NCI-H2107 treated with DMSO at 0.1 percent for 48 hours (cell line): ENCODE data around the gene RBM24.
"Not testable (repeated sequence)": the region's sequence is repeated elsewhere in the genome, so short reads cannot be mapped to it uniquely, and the experiment has no call there.

Experiments used
- DNase-seq: peaks from one replicate; lab custom pipeline; 2025; ENCODE audit not compliant: unreplicated experiment; lab: John Stamatoyannopoulos, UW

RBM24 gene

DNA sequence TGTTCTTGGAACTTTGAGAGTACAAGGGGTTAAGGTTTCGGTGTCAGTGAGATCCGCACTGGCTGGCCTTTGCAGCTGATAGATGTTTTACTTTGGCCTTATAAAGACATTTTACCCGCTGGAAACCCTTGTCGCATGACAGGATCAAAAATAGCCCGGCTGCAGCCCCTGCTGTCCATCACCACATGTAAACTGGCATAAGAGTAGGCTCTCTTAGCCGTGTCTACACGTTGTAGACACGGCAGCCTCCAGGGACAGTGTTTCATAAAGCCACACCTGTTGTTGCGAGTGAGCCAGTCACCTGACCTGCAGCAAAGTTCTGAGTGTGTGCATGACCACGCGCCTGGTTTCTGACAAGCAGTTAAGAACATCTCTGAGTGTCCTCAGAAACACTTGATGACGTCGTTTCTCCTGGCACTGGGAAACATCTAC is 8.5 kb downstream of the RBM24 start:
- no peak for DNase-seq

DNA sequence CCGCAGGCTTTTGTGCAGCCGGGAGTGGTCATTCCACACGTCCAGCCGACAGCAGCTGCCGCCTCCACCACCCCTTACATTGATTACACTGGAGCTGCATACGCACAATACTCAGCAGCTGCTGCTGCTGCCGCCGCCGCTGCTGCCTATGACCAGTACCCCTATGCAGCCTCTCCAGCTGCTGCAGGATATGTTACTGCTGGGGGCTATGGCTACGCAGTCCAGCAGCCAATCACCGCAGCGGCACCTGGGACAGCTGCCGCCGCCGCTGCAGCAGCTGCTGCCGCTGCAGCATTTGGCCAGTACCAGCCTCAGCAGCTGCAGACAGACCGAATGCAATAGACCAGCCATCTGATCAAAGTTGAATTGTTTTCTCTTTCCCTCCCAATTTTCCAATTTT is 10.6 kb downstream of the RBM24 start:
- DNase-seq = no peak

DNA sequence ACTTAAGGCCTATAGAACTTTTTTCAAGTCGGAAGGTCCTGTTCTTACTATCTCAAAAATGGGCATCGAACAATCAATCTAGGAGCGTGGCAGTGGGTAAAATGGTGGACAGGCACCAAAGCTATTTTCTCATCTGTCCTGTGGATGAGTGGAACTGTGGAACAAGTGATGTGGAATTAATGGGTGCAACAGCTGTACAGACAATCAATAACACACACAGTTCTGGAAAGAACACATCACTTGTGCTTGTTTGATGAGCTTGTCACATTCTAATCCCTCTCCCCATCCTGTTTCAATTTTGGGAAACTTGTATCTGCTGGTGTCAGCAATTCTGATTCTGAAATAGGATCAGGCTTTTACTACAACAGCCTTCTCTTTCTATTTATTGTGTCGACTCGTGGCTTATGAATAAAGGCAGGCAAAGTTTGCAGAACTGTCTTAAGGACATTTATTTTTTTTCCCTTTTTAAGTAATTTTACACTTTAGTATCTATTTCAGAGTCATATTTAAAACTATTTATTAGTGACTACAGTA is 11.5 kb downstream of the RBM24 start:
- no peak for DNase-seq

DNA sequence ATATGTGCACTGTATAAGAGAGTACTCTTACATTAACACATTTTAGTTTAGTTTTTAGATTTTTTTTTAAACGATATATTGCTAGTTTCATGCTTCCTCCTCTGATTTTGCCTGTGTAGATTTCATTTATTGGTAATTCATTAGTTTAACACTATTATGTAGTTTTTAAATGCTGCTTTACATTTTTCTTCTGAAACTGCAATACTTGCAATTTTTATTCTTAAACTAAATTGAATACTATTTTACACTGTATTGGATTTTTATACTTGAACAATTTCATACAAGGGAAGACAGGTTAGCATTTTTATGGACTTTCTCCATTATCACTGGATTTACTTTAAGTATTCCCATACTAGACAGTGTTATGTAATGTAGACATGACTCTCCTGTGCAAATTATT is 12.2 kb downstream of the RBM24 start:
- no peak for DNase-seq

DNA sequence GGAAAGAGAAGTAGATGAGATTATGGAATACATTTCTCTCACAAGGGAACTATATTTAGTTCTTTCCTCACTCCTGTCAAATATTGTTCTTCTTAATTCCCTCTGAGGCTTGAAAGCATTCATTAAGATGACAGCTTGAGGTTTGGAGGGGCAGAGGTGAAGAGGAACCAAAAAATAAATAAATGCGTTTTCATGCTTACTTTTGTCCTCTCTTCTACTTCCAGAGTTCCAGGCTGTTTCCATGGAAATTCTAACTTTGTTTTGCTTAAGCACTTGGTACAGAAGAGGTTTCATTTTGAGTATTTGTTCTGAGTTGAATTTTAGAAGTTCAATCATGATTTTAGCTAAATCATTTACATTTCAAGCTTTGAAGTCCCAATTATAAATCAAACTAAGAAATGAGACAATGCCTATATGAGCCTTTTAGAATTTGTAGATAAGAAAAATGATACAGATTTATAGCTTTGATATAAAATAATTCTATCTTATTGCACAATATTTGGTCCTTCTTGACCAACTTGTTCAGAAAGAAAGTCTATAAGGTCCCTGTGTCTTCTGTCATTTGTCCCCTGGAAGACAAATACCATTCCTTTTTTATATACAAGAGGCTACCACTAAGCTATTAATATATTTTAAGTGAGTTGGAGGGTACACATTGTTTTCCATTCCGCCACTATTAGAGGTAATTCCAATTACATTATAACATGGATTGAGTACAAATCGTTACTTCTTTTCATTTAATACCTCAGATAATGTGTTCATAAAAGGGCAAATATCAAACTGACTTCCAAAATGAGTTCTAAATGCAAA is 16.3 kb downstream of the RBM24 start:
- DNase-seq = no peak

DNA sequence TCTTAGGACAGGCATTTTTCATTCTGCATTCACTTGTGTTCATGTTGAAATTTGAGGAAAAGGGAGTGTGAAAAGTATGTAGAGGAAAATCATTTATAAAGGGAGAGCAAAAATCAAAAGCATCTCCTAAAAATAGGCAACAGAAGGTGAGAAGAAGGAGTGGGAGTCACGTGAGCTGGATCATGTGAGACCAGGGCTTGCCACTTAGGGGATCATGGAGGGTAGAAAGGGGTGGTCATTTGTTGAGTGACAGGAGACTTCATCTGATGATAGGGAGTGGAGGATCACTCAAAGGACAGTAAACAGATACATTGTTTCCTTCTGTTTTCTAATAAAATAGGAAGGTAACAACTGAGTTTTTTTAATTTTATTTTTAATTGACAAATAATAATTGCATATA is 17.1 kb downstream of the RBM24 start:
- no peak for DNase-seq

DNA sequence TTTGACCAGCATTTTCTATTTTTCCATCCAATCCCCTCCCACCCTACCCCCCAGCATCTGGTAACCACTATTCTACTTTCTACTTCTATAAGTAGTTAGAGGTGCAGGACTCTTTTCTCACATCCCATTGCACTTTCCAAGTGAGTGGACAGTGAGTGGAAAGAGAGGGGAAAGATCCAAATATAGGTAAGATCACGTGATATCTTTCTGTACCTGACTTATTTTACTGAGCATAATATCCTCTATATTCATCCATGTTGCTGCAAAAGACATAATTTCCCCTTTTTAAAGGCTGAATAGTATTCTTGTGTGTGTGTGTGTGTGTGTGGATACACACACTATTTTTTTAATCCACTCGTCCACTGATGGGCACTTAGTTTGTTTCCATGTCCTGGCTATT is 18.1 kb downstream of the RBM24 start:
- no peak for DNase-seq

DNA sequence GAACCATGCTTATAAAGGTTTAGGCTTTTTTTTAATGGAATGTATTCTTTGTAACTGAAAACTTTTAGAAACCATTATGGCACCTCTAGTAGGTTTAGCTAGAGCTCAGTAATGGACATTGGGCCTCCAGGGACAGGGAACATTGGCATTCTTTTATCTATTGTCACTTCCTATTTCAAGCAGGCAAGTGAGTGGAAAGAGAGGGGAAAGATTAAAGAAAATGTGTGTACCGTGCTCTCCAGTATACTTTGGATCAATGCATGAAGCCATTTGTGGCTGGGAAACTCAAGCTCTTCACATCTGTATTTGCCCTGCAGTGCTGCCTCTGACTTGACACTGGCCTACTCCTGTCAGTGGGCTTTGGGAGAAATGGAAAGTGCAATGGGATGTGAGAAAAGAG is 18.6 kb downstream of the RBM24 start:
- no peak for DNase-seq

DNA sequence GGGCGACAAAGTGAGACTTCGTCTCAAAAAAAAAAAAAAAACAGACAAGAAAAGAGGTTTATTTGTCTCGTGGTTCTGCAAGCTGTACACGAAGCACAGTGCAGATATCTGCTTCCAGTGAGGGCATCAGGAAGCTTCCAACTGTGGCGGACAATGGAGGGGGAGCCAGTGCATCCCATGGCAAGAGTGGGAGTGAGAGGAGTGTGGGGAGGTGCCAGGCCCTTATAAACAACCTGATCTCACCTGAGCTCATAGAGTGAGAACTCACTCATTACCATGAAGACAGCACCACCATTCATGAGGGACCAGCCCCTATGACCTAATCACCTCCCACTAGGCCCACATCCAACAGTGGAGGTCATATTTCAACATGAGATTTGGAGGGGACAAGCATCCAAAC is 19.5 kb downstream of the RBM24 start:
- DNase-seq = no peak

DNA sequence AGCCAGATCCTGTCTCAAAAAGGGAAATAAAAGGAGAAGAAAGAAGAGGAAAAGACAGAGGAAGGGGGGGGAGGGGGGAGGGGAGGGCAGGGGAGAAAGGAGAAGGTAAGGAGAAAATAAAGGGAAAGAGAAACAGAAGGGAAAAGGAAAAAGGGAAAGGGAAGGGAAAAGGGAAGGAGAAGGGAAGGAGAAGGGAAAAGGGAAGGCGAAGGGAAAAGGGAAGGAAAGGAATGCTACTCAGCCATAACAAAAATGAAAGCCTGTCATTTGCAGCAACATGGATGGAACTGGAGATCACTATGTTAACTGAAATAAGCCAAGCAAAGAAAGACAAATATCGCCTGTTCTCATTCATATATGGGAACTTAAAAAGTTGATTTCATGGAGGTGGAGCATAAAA is 22.3 kb downstream of the RBM24 start:
- DNase-seq = no peak

DNA sequence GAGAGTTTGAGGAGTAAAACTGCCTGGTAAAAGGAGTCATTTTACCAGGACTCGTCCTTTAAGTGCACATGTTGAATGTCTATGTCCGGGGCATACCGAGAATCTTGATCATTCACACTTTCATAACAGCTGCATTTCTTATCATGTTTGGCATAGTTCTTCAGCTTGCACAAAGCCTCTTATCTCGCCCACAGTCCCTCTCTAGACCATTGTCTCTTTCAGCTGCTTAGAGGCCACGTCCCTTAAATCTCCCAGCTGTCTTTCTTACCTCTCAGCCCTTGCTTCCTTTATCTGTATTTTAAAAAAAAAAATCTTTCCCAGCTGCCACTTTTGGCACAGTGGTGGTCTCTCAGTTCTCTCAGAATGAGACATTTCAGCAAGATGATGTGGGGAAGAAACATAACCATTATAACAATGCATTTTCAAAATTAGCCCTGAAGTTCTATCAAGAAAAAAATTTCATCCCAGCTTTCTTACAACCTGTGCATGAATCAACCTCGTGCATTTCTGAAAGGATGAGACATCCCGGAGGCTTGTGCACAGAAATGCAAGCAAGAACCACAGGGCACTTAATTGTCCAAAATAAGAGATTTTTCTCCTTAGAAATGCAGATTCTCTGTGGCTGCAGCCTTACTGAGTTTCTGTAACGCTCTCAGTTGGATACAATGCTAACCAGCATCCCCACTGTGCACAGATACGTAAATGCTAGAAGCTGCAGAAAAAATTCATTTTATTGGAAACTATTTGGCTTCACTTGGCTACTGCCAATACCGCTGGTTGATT is 24.2 kb downstream of the RBM24 start:
- no peak for DNase-seq

DNA sequence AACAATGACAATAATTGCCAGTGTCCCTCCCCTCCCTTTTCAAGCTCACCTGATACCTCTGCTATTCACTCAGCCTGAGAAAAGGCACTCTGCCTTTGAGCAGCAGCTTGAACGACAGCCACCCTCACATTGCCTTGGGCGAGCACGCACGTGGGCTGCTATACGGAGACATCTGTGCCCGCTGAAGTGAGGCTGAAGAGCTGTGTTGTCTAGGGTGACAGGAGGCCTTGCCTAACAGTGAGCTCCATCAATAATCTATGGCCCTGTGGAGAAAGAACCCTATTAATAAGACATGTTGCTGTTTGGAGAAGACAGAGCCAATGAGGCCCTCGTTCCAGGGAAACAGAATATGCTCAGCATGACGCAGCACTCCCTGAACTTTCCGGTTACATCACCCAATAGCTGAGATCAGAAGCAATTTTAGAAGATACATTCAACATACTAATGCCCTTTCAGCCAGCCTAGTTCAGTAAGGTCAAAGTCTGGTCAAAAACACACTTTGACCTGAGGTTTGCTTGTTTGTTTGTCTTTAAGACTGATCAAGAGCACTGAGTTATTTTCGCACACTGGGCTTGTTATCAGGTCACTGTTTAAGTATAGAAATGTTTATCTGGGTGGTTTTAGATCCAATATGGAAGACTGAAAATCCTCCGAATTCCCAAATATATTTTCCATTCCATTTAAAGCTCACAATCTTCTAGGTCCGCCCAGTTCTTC is 30.6 kb downstream of the RBM24 start:
- no peak for DNase-seq

DNA sequence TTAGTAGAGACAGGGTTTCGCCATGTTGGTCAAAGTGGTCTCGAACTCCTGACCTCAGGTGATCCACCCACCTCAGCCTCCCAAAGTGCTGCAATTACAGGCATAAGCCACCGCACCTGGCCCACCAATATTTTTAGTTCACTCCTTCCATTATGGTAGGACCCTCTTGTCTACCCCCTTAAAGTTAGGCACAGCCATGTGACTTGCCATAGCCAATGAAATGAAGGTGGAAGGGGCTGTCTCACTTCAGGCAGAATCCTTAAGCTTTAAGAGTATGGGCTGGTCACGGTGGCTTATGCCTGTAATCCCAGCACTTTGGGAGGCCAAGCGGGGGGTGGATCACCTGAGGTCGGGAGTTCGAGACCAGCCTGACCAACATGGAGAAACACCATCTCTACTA is 32.1 kb downstream of the RBM24 start:
- DNase-seq = not testable (repeated sequence)

DNA sequence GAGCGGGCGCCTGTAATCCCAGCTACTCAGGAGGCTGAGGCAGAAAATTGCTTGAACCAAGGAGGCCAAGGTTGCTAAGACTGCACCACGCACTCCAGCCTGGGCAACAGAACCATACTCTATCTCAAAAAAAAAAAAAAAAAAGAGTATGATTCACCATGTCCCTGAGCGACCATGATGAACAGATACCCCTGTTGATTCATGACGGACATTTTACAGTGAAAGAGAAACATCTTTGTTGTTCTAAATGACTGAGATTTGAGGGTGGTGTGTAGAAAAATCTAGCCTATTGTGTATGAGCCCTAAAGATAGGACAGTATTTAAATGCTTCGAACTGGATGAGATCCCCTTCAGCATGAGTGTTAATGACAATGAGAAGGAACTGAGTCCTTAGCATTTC is 32.8 kb downstream of the RBM24 start:
- DNase-seq = no peak

DNA sequence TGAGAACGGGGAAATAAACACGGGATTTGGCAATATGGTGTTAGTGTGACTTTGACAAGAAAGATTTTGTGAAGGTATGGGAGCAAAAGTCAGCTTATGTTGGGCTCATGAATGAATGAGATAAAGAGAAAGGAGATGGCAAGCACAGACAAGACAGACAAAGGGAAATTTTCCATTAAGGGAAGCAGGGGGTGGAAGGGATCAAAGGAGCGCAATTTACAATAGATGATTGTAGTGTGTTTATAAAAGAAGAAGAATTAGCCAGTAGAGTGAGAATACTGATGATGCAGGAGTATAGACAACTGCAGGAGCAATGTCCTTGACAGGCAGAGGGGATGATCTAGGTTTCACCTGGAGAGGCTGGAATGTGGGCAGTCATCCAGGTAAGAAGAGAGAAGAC is 34.1 kb downstream of the RBM24 start:
- no peak for DNase-seq

DNA sequence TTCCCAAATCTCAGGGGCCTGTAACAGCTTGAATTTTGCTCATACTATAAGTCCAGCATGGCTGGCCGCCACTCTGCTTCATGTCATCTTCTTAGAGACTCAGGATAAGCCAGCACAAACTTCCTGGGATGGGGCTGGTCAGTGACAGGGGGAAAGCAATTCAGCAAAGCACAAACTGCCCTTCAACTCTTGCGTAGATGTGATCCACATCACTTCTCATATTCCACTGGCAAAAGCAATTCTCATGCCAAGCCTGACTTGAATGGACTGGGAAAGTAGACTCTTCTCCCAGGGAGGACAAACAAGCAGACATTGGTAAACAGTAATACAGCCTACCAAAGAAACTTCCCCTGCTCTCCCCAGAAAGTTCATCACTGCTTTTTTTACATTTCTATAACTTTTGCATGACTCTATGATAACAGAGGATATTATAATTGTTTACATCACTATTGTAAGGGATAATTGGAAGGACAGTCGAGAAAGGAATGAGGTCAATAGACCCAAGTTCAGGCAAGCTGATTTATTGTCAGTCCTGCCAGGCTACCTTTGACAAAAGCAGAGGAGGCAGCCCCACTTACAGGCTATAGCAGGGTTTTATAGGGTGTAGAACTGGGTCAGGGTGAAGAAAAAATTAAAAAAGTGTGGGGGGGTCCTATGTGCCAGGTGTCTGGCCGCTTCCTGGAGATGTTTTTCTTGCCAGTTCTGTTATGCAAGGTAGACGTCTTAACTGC is 37.4 kb downstream of the RBM24 start:
- DNase-seq = no peak

DNA sequence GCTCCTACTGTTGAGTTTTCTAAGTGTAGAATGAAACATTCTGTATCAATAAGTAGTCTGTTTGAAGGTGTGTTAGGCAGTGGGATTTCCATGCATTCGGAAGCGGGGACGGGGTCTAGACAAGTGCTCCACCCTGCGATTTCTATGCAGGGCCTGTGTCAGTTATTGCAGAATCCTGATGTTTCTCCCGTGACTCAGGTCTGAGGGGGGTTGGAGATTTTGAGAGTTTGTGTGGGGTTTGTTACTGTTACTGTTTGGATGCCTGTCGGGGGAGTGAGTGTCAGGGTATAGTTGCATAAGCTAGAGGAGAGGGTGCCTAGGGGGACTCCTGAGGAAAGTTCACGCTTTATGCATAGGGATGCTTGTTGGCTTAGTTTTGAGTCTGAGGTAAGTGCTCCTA is 39.1 kb downstream of the RBM24 start:
- DNase-seq = not testable (repeated sequence)

DNA sequence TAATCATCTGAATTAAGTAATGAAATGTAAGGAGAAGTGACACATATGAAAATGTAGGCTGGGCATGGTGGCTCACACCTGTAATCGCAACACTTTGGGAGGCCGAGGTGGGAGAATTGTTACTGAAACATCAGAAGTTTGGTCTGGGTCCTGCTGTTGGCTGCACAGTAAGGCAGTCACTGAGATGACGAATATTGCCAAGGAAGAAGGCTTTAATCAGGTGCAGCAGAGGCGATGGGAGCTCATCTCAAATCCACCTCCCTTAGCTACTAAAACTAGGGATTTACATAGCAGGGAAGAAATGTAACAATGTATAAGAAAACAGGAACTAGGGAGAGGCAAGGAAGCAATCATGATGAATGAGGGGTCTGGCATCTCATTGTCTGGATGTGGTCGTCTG is 50.1 kb downstream of the RBM24 start:
- no peak for DNase-seq

DNA sequence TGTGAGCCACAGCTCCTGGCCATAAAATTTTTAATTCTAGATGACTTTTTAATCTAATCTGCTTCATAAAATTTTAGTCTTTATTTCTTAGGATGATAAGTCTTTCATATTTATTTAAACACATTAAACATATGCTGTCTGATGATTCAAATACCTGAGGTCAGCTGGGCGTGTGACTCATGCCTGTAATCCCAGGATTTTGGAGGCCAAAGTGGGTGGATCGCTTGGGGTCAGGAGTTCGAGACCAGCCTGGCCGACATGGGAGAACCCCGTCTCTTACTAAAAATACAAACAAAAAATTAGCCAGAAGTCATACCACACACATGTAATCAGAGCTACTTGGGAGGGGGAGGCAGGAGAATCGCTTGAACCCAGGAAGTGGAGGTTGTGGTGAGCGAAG is 53.1 kb downstream of the RBM24 start:
- no peak for DNase-seq

DNA sequence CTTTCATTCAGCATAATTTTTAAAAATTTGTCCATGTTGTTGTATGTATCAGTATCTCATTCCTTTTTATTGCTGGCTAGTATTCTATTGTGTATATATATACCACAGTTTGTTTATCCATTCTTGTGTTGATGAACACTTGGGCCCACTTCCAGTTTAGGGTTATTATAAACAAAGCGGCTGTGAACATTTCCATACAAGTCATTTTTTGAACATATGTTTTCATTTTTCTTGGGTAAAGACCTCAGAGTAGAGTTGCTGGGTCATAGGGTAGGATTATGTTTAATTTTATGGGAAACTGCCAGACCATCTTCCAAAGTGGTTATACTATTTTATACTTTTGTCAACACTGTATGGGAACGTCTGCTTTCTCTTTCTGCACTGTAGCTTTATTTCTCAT is 55.3 kb downstream of the RBM24 start:
- DNase-seq = no peak

DNA sequence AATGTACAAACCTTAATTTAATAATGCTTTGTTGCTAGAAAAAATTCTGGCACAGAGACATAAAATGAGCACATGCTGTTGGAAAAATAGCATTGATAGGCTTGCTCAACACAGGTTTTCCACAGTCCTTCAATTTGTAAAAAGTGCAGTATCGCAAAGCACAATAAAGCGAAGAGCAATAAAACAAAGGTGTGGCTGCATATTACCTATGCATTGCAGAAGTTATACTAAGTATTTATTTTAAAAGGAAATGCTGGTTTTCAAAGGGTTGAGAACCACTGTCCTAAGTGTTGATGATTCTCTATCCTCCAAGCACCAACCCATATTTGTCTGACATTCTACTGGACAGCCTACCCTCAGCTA is 58.1 kb downstream of the RBM24 start:
- DNase-seq = no peak
